HL-60/S4 (cell line): ENCODE results near the gene ASMTL.
"Not testable (repeated sequence)": the region's sequence is repeated elsewhere in the genome, so short reads cannot be mapped to it uniquely, and the experiment has no call there.

Experiments
- in situ Hi-C: fragments of 300-500 bp; cut with MboI; formaldehyde crosslinking; loops from 2 replicates; pipeline ENCODE4 v1.14.3; 2022; ENCODE audit warnings: low sequenced_read_pairs

The ASMTL gene

DNA sequence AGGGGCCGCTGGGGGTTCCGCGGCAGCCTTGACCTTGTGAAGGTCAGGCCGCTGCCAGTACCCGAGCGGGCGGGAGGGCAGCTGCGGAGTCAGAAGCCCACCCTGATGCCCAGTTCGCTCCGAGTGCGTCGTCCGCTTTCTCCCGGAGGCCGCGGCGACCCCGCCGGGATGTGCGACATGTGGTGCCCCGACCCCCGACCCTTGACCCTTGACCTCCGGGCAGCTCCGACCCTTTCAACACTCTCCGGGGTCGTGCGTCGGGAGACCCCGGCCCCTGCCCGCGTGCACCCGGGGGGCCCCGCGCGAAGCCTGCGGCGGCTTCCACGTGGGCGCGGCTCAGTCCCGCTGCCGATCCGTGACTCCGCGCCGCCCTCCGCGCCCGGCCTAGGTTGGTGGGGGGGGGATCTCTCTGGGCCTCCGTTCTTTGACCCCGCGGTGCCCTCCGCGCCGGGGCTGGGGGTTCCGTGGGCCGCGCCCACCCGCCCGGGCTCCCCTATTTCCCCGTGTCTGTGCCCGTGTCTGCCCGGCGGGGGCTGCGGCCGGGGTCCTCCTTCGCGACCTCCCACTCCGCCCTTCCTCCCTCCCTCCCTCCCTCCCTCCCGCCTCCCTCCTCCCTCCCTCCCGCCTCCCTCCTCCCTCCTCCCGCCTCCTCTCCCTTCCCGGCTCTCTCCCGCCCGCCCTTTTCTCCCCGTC is 60.2 kb downstream of the ASMTL start:
- in situ Hi-C loops = no loop called here

- in situ Hi-C loops = no loop called here
Measured at GRCh38 chrX:1391707-1392375, 60.9 kb downstream of the ASMTL start, which contains the start of gene SLC25A6. TSS of gene SLC25A6 (minus strand) at chrX:1392113. CDS start at chrX:1392009, 104 bp downstream.

- in situ Hi-C loops = no loop called here
Measured at GRCh38 chrX:1391370-1391706, 61.4 kb downstream of the ASMTL start.

- in situ Hi-C loops = no loop called here
Measured at GRCh38 chrX:1390621-1391369, 61.9 kb downstream of the ASMTL start.

- in situ Hi-C loops = no loop called here
Measured at GRCh38 chrX:1389993-1390285, 62.8 kb downstream of the ASMTL start.

GRCh38 chrX:1389181-1389992 is 63.3 kb downstream of the ASMTL start:
- in situ Hi-C loops = no loop called here

DNA sequence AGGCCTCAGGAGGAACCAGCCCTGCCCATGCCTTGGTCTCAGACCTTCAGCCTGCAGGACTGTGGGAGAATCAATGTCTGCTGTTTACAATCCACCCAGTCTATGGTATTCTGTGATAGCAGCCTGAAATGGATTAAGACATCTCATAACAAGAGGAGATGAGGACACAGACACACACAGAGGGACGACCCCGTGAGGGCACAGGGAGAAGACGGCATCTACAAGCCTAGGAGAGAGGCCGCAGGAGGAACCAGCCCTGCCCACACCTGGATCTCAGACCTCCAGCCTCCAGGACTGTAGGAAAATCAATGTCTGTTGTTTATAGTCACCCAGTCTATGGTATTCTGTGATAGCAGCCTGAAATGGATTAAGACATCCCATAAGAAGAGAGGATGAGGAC is 64.1 kb downstream of the ASMTL start:
- in situ Hi-C loops = no loop called here

DNA sequence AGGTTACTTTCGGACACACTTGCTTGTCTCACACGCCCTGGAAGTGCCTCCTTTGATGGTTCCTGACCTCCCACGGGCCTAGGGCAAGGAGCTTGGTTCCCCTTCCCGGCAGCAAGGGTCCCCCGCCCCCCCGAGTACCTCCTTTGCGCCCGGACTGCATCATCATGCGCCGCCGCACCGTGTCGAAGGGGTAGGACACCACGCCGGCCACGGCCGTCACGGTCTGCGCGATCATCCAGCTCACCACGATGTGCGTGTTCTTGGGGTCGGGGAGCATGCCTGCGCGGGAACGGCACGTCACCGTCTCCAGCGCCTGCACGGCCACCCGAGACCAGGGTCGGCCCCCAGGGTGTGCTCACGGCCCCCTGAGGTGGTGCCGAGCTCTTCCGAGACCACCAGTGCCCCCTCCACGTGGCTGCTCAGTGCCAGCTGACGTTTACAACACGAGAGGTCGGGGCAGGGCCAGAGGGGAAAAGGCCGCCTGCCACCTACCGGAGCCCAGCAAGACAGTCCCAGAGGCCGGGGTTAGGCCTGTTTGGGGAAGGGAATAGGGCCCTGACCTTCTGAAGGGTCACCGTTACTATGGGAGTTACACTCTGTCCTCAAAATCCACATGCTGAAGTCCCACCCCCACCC is 65.5 kb downstream of the ASMTL start:
- in situ Hi-C loops = no loop called here

DNA sequence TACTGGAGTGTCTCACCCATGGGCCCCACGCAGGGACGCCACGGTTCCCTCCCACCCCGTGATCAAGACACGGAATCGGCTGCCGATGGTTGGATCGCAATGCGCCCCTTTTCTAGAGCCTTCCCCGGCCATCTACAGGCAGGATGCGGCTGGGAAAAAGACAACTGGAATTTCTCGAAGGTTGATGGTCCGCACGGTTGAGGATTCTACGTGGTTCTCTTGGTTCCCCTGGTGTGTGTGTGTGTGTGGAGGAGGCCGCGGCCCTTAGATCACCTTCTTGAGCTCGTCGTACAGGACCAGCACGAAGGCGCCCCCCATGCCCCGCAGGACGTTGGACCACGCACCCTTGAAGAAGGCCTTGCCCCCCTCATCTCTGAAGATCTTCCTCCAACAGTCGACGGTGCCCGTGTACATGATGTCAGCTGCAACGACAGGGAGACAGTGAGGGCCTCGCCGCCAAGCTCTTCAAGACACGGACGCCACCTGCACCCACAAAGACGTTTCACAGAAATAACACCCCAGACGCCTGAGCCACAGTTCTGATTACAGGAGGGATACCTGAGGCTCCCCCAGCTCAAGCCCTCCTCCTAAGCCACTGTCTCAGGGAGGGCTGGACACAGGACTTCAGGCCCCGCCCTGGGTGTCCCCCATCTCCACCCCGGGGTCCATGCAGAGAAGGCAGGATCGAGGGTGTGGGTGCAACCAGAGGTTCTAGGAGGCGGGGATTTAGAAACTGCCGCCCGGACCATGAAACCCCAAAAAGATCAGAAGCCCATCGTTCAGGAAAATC is 66.2 kb downstream of the ASMTL start:
- in situ Hi-C loops = no loop called here

- in situ Hi-C loops = no loop called here
Measured at GRCh38 chrX:1385253-1386223, 67.2 kb downstream of the ASMTL start.

DNA sequence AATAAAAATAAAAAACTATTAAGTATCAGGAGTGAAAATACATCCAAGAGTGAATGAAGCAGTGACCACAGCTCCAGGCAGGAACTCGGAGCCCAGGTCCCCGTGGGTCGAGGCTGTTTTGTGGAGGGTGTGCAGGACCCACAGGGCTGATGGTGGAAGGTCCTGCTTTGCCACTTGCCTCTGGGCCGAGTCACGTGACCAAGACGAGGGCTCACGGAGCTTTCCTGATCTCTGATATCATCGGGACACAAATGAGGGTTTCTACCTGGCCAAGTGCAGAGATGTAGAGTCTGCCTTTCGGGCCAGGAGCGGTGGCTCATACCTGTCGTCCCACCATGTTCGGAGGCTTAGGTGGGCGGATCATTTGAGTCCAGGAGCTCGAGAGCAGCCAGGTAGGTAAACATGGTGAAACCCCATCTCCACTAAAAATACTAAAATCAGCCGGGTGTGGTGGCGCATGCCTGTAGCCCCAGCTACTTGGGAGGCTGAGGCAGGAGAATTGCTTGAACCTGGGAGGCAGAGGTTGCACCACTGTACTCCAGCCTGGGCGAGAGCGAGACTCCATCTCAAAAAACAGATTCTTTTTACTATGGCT is 68.0 kb downstream of the ASMTL start:
- in situ Hi-C loops = no loop called here

- in situ Hi-C loops = no loop called here
Measured at GRCh38 chrX:1380672-1381233, 72.0 kb downstream of the ASMTL start.

DNA sequence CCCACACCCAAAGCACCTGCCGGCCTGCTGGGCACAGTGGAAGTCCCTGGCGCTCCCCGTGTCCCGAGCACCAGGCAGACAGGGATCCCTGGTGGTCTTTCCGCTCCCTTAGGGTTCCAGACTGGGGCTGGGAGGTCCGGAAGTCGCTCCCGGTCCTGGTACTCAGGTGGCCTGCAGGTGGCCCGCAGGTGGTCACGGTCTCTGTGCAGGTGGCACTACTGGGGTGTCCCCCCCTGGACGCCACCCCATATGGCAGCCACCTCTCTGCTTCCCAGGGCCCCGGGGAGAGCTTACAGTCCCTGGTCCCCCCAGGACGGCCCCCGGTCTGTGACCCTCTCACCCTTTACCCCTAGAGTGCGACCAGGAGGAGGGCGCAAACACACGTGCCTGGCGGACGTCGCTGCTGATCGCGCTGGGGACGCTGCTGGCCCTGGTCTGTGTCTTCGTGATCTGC is 74.4 kb downstream of the ASMTL start:
- in situ Hi-C loops = no loop called here

DNA sequence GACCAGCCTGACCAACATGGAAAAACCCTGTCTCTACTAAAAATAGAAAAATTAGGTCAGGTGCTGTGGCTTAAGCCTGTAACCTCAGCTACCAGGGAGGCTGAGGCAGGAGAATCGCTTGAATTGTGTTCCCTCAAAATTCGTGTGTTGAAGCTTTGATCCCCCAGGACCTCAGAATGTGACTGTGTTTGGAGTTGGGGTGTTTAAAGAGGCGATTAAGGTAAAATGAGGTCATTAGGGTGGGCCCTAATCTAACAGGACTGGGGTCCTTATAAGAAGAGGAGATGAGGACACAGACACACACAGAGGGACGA is 84.4 kb downstream of the ASMTL start:
- in situ Hi-C loops = no loop called here

- in situ Hi-C loops = not testable (repeated sequence)
Measured at GRCh38 chrX:1366363-1366762, 86.3 kb downstream of the ASMTL start.

- in situ Hi-C loops = no loop called here
Measured at GRCh38 chrX:1361910-1362309, 90.8 kb downstream of the ASMTL start.

DNA sequence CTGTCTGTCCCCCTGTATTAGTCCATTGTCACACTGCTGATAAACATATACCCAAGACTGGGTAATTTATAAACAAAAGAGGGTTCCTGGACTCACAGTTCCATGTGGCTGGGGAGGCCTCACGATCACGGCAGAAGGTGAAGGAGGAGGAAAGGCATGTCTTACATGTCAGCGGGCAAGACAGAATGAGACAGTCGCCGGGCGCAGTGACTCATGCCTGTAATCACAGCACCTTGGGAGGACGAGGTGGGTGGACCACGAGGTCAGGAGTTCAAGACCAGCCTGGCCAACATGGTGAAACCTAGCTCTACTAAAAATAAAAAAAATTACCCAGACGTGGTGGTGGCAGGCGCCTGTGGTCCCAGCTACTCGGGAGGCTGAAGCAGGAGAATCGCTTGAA is 91.4 kb downstream of the ASMTL start:
- in situ Hi-C loops = no loop called here

DNA sequence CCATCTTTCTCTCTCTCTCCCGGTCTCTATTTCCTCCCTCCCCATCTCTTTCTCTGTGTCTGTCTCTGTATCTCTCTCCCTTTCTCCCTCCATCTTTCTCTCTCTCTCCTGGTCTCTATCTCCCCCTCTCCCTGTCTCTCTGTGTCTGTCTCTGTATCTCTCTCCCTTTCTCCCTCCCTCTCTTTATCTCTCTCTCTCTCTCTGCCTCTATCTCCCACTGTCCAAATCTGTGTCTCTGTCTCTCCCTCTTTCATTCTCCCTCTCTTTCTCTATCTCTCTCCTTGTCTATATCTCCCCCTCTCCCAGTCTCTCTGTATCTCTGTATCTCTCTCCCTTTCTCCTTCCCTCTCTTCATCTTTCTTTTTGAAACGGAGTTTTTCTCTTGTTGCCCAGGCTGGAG is 92.5 kb downstream of the ASMTL start:
- in situ Hi-C loops = no loop called here
